Ishikawa (cell line): ENCODE data around the gene PYGO1.

ENCODE experiments used
- CEBPB ChIP-seq: IDR thresholded peaks from 2 replicates; pipeline ENCODE4 v1.6.1; 2012
- CREB1 ChIP-seq: IDR thresholded peaks from 2 replicates; pipeline ENCODE4 v1.6.1; 2012; ENCODE audit warnings: low read depth
- EGR1 ChIP-seq: IDR thresholded peaks from 2 replicates; pipeline ENCODE4 v1.6.1; 2012
- EP300 ChIP-seq: IDR thresholded peaks from 2 replicates; pipeline ENCODE4 v1.6.1; 2012; ENCODE audit warnings: borderline replicate concordance
- FOXM1 ChIP-seq: IDR thresholded peaks from 2 replicates; pipeline ENCODE4 v1.6.1; 2012; ENCODE audit warnings: low read depth, borderline replicate concordance
- MAX ChIP-seq: IDR thresholded peaks from 2 replicates; pipeline ENCODE4 v1.6.1; 2012
- NFIC ChIP-seq: IDR thresholded peaks from 2 replicates; pipeline ENCODE4 v1.6.1; 2012
- RAD21 ChIP-seq: IDR thresholded peaks from 2 replicates; pipeline ENCODE4 v1.6.1; 2012; ENCODE audit warnings: low read depth
- REST ChIP-seq: IDR thresholded peaks from 2 replicates; pipeline ENCODE4 v1.6.1; 2012; ENCODE audit warnings: low read depth, mild to moderate bottlenecking
- TAF1 ChIP-seq: IDR thresholded peaks from 2 replicates; pipeline ENCODE4 v1.6.1; 2012; ENCODE audit warnings: low read depth, mild to moderate bottlenecking
- TCF12 ChIP-seq: IDR thresholded peaks from 2 replicates; pipeline ENCODE4 v1.6.1; 2012; ENCODE audit warnings: low read depth
- TEAD4 ChIP-seq: IDR thresholded peaks from 2 replicates; pipeline ENCODE4 v1.6.1; 2012
- USF1 ChIP-seq: IDR thresholded peaks from 2 replicates; pipeline ENCODE4 v1.6.1; 2012
- YY1 ChIP-seq: IDR thresholded peaks from 2 replicates; pipeline ENCODE4 v1.6.1; 2012; ENCODE audit warnings: low read depth
- ZBTB7A ChIP-seq: IDR thresholded peaks from 2 replicates; pipeline ENCODE4 v1.6.1; 2012; ENCODE audit warnings: low read depth

The PYGO1 gene

GRCh38 chr15:55574096-55574495, 14.0 kb downstream of the PYGO1 start:
- TF ChIP-seq FOXM1 (no peak), RAD21 (no peak), CEBPB (no peak), TCF12 (no peak), EGR1 (no peak), TAF1 (no peak), CREB1 (no peak), MAX (no peak), TEAD4 (no peak), ZBTB7A (no peak), REST (no peak), YY1 (no peak), USF1 (no peak), NFIC (no peak), EP300 (no peak)

GRCh38 chr15:55573224-55573623, 14.9 kb downstream of the PYGO1 start:
- TF ChIP-seq ZBTB7A (no peak), EP300 (no peak), TEAD4 (no peak)

- TF ChIP-seq MAX: no peak
- no peak for TF ChIP-seq EP300
- TF ChIP-seq TCF12: no peak
- TF ChIP-seq RAD21: no peak
- TF ChIP-seq USF1: no peak
- TF ChIP-seq REST: no peak
- no peak for TF ChIP-seq FOXM1
- TF ChIP-seq NFIC: no peak
These were observed 23.6 kb downstream of the PYGO1 start for GRCh38 chr15:55564347-55565145.

GRCh38 chr15:55562601-55563000, 25.5 kb downstream of the PYGO1 start:
- no peak for TF ChIP-seq EGR1
- TF ChIP-seq FOXM1: no peak
- no peak for TF ChIP-seq NFIC
- TF ChIP-seq TEAD4: no peak
- no peak for TF ChIP-seq ZBTB7A
- no peak for TF ChIP-seq CEBPB
- no peak for TF ChIP-seq REST
- no peak for TF ChIP-seq CREB1

- no peak for TF ChIP-seq YY1
- TF ChIP-seq ZBTB7A: no peak
- no peak for TF ChIP-seq CEBPB
- no peak for TF ChIP-seq TAF1
- no peak for TF ChIP-seq FOXM1
These were observed 33.1 kb downstream of the PYGO1 start for GRCh38 chr15:55555089-55555488.
